K562 (cell line): ENCODE data around the gene PRM1.

Experiments used
- BCOR ChIP-seq: fragments of 450-650 bp; IDR thresholded peaks from 2 replicates; pipeline ENCODE4 v1.6.1; 2016
- E2F1 ChIP-seq: sonication (generic); formaldehyde crosslinking; IDR thresholded peaks from 2 replicates; pipeline ENCODE4 v1.8.1; 2023; ENCODE audit warnings: mild to moderate bottlenecking, missing genetic modification reagents, moderate library complexity
- JUNB ChIP-seq: fragments of 450-650 bp; formaldehyde crosslinking; conservative IDR thresholded peaks from 2 replicates; pipeline ENCODE4 v1.4.0; 2020; ENCODE audit warnings: mild to moderate bottlenecking
- NR1H2 ChIP-seq: sonication (generic); formaldehyde crosslinking; IDR thresholded peaks from 2 replicates; pipeline ENCODE4 v1.4.0; 2020; ENCODE audit warnings: mild to moderate bottlenecking, missing genetic modification reagents
- POLR2AphosphoS5 ChIP-seq: IDR thresholded peaks from 2 replicates; pipeline ENCODE4 v1.6.1; 2011; ENCODE audit warnings: mild to moderate bottlenecking, low read depth, low read length, moderate library complexity; ENCODE audit not compliant: control insufficient read depth, insufficient read depth

DNA sequence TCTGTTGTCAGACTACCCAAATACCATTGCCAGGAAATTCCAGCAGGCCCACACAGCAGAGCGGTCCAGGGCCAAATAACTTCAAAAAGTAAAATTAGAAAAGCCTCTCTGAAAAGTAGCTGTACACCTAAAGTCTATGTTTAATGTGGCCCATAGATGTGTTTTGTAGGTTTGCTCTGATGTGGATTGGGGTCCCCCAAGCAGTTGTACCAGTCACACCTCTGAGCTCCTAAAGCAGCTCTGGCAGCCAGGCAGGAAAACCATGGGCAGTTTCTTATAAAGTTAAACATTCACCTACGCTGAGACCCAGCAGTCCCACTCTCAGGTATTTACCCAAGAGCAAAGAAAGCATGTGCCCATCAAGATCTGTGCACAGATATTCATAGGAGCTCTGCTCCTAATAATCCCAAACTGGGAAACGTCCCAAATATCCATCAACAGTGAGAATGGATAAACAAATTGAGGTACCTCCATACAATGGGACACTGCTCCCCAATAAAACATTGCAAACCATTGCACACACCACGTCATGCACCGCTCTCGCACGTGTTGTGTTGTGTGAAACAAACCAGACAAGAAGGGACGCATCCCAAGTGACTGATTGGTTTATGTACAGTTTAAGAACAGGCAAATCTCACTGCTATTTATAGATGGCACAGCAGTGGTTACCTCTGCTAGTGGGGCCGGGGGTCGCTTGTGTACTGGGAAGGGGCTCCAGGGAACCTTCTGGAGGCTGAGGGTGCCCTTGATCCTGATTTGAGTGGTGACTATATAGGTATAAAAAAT is 15.8 kb upstream of the PRM1 start:
- no peak for TF ChIP-seq POLR2AphosphoS5
- TF ChIP-seq BCOR, result no peak
- TF ChIP-seq E2F1 (CRISPR knock-in tag), result no peak
- TF ChIP-seq NR1H2 (CRISPR knock-in tag), result no peak
- no peak for TF ChIP-seq JUNB (CRISPR knock-in tag)
